ENCODE measurements around the gene MYT1.
"Not testable (repeated sequence)": the region's sequence is repeated elsewhere in the genome, so short reads cannot be mapped to it uniquely, and the experiment has no call there.

Gene MYT1

GRCh38 chr20:64276817-64277216 is 112.6 kb downstream of the MYT1 start:
- ChIA-PET CTCF (no interaction called here), POLR2A (no interaction called here)
- DNase-seq (ENCODE audit: extremely low spot score) = no peak
- TF ChIP-seq LEF1 (IDR thresholded peaks at IDR 0.05; ENCODE audit: borderline replicate concordance) (no peak), SP1 (IDR thresholded peaks at IDR 0.05) (no peak), ELF4 (IDR thresholded peaks at IDR 0.05) (no peak), HDGF (IDR thresholded peaks at IDR 0.05; ENCODE audit: borderline replicate concordance) (no peak), CTBP1 (IDR thresholded peaks at IDR 0.05; ENCODE audit: borderline replicate concordance) (no peak), NFRKB (IDR thresholded peaks at IDR 0.05) (no peak), FOXA1 (IDR thresholded peaks at IDR 0.05) (no peak)

- TF ChIP-seq SP1 (IDR thresholded peaks at IDR 0.05) = no peak
- CTCF ChIA-PET = no interaction called here
- POLR2A ChIA-PET = no interaction called here
- no peak for DNase-seq (ENCODE audit: extremely low spot score)
Measured at GRCh38 chr20:64277571-64278316, 113.5 kb downstream of the MYT1 start.

DNA sequence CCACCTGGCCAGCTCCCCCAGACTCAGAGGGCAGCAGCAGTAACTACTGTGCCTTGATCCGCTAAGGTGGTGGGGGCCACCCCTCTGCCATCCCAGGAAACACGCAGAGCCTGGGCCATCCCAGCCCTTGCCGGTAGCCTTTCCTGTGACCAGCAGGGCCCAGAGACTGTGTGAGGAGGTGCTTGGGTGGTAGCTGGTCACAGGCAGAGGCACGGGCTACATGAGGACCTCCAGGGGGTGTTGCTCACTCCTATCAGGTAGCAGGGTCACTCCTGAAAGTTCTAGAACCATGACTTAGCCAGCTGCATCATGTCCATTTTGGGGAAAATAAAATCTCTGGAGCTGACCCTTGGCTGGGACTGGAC is 114.0 kb downstream of the MYT1 start:
- CTCF ChIA-PET = no interaction called here
- DNase-seq (ENCODE audit: extremely low spot score) = no peak
- POLR2A ChIA-PET = no interaction called here
- no peak for TF ChIP-seq FOXK2 (IDR thresholded peaks at IDR 0.05)
- TF ChIP-seq SUZ12 (IDR thresholded peaks at IDR 0.05) = no peak
- TF ChIP-seq FOXM1 (IDR thresholded peaks at IDR 0.05; ENCODE audit: borderline replicate concordance) = no peak
- TF ChIP-seq TARDBP (IDR thresholded peaks at IDR 0.05) = no peak
- TF ChIP-seq BHLHE40 (IDR thresholded peaks at IDR 0.05; ENCODE audit: borderline replicate concordance) = no peak
- TF ChIP-seq, protein P1, sequence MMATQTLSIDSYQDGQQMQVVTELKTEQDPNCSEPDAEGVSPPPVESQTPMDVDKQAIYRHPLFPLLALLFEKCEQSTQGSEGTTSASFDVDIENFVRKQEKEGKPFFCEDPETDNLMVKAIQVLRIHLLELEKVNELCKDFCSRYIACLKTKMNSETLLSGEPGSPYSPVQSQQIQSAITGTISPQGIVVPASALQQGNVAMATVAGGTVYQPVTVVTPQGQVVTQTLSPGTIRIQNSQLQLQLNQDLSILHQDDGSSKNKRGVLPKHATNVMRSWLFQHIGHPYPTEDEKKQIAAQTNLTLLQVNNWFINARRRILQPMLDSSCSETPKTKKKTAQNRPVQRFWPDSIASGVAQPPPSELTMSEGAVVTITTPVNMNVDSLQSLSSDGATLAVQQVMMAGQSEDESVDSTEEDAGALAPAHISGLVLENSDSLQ (IDR thresholded peaks at IDR 0.05) = no peak
- no peak for TF ChIP-seq SP1 (IDR thresholded peaks at IDR 0.05)
- TF ChIP-seq HDGF (IDR thresholded peaks at IDR 0.05; ENCODE audit: borderline replicate concordance) = no peak

DNA sequence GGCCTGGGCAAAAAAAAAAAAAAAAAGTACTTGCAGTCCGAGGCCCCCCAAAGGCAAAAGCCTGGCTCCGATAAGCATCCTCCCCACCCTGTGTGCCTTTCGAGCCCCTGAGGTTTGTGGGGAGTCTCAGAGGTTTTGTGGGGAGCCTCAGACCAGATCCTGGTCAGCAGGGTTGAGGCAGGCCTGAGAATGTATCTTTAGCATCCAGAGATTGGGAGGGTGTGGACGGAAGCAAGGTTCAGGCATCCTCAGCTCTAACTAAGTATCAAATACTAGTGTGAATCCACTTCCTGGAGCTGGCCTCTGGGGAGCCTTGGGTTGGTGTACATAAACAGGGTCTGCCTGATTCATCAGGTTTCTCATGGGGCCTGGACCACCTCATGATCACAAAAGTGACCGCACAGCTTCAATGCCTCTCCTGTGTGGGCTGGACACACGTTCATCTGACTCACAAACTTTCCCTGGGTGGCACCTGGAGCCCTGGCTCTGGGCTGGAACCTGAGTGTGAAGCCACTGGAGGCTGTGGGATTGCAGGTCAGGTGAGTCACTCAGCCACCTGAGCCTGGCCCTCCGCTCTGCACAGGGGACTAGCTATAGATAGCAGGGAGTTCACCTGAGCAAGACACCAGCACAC is 115.7 kb downstream of the MYT1 start:
- DNase-seq (ENCODE audit: extremely low spot score) = no peak
- POLR2A ChIA-PET = no interaction called here
- CTCF ChIA-PET = no interaction called here
- TF ChIP-seq BHLHE40 (IDR thresholded peaks at IDR 0.05; ENCODE audit: borderline replicate concordance) (no peak), FOXM1 (IDR thresholded peaks at IDR 0.05; ENCODE audit: borderline replicate concordance) (no peak), CTBP1 (IDR thresholded peaks at IDR 0.05; ENCODE audit: borderline replicate concordance) (no peak), TARDBP (IDR thresholded peaks at IDR 0.05) (no peak), LEF1 (IDR thresholded peaks at IDR 0.05; ENCODE audit: borderline replicate concordance) (no peak), ARNT (IDR thresholded peaks at IDR 0.05) (no peak), SUZ12 (IDR thresholded peaks at IDR 0.05) (no peak), SP1 (IDR thresholded peaks at IDR 0.05) (no peak), ZNF384 (IDR thresholded peaks at IDR 0.05) (no peak)
- TF ChIP-seq, protein P1 (IDR thresholded peaks at IDR 0.05) = no peak

GRCh38 chr20:64280460-64280843 is 116.2 kb downstream of the MYT1 start:
- POLR2A ChIA-PET = no interaction called here
- no peak for DNase-seq (ENCODE audit: extremely low spot score)
- TF ChIP-seq TARDBP (IDR thresholded peaks at IDR 0.05) (no peak), FOXM1 (IDR thresholded peaks at IDR 0.05; ENCODE audit: borderline replicate concordance) (no peak), SP1 (IDR thresholded peaks at IDR 0.05) (no peak), CTBP1 (IDR thresholded peaks at IDR 0.05; ENCODE audit: borderline replicate concordance) (no peak), SUZ12 (IDR thresholded peaks at IDR 0.05) (no peak), NFRKB (IDR thresholded peaks at IDR 0.05) (no peak), L3MBTL2 (conservative IDR thresholded peaks at IDR 0.05) (no peak), BHLHE40 (IDR thresholded peaks at IDR 0.05; ENCODE audit: borderline replicate concordance) (no peak), ELF4 (IDR thresholded peaks at IDR 0.05) (no peak), FOXA1 (IDR thresholded peaks at IDR 0.05) (no peak), LEF1 (IDR thresholded peaks at IDR 0.05; ENCODE audit: borderline replicate concordance) (no peak), ARNT (IDR thresholded peaks at IDR 0.05) (no peak), HDGF (IDR thresholded peaks at IDR 0.05; ENCODE audit: borderline replicate concordance) (no peak), FOXK2 (IDR thresholded peaks at IDR 0.05) (no peak), ZNF384 (IDR thresholded peaks at IDR 0.05) (no peak)
- TF ChIP-seq, protein P1 (IDR thresholded peaks at IDR 0.05) = no peak
- CTCF ChIA-PET = no interaction called here

DNA sequence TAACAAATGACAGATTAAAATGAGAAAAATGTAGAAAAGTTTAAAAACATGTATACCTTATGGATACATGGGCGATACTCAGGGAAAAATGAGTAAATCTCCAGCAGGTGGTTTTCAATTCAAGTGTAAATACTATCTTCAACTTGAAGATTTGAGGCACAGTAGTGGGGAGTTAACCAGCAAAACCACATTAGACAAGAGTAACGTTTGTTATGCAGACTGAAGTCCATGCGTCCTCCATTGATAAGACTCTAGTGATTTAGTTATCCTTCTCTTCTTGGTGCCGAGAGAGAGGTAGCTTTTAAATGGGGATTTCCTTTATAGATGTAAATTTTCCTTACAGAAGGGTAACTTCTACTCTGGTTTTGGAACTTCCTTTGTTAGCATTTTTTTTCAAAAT is 119.4 kb downstream of the MYT1 start:
- ChIA-PET CTCF (no interaction called here), POLR2A (no interaction called here)
- TF ChIP-seq ELF4 (IDR thresholded peaks at IDR 0.05) = no peak
- TF ChIP-seq FOXK2 (IDR thresholded peaks at IDR 0.05) = no peak
- DNase-seq (ENCODE audit: extremely low spot score) = no peak

DNA sequence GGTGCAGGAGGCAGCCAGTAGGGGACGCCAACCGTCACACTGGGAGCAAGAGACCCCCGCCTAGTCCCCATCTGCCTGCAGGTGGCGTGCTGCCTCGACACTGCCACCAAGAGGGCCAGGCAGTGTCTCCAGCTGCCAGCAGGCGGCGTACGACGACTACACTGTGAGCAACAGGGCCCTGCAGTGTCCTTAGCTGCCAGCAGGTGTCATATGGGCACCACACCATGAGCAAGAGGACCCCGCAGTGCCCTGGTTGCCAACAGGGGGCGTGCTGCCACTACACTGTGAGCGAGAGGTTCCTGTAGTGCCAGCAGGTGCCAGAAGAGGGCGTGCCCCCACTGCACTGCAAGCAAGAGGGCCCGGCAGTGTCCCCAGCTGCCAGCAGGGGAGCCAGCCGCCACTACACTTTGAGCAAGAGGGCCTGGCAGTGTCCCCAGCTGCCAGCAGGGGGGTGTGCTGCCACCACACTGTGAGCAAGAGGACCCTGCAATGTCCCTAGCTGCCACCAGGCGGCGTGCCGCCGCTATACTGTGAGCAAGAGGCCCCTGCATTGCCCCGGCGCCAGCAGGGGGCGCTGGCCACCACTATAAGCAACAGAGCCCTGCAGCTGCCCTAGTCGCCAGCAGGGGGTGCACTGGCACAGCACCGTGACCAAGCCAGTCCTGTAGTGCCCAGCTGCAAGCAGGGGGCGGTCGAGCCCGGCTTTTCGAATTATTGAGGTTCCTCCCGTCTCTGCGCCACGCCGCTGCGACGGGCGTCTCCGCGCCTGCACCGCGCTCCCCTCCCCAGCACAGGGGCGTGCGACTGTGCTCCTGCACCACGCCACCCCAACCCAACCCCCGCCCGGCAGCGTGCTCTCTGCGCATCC is 121.6 kb downstream of the MYT1 start:
- peak; percentile 22 for DNase-seq (ENCODE audit: extremely low spot score)
- POLR2A ChIA-PET, CTCF ChIA-PET: not testable (repeated sequence)

GRCh38 chr20:64286447-64287263 is 122.4 kb downstream of the MYT1 start:
- POLR2A ChIA-PET; DNase-seq (ENCODE audit: extremely low spot score); CTCF ChIA-PET: not testable (repeated sequence)

DNA sequence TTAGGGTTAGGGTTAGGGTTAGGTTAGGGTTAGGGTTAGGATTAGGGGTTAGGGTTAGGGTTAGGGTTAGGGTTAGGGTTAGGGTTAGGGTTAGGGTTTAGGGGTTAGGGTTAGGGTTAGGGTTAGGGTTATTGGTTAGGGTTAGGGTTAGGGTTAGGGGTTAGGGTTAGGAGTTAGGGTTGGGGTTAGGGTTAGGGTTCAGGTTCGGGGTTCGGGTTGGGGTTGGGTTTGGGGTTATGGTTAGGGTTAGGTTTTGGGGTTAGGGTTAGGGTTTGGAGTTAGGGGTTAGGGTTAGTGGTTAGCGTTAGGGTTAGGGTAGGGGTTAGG is 123.0 kb downstream of the MYT1 start:
- POLR2A ChIA-PET; DNase-seq (ENCODE audit: extremely low spot score); CTCF ChIA-PET: not testable (repeated sequence)

Data from HEK293T (cell line).